HepG2 (cell line): ENCODE data around the gene C16orf89. TPM values are rescaled to one million over a fixed set of nuclear protein-coding genes. Genes with fewer than 3 reads are reported as not detected.

Source experiments
- ATAC-seq: fragments of 200-7000 bp; cut with Tn5 transposase; 3 replicates; pipeline ENCODE4 v1.9.1; 2020; ENCODE audit warnings: mild to moderate bottlenecking, moderate library complexity
- BruUV-seq: library from RNA; stranded (reverse); fragments of 400-500 nt; replicated peaks from 2 replicates; lab custom pipeline; 2021; lab: Mats Ljungman, UMichigan
- CTCF ChIA-PET: fragments of 300-600 bp; formaldehyde crosslinking; extraction: SDS; loops from one replicate; lab custom pipeline; 2021; ENCODE audit warnings: low total read pairs, inconsistent platforms, low intra/inter-chr PET ratio; lab: Yijun Ruan, JAX
- POLR2A ChIA-PET: fragments of 350-600 bp; sonication (Branson Sonifier 250); formaldehyde crosslinking; loops from one replicate; lab custom pipeline; 2020; ENCODE audit warnings: antibody characterized with exemption, inconsistent platforms; lab: Yijun Ruan, JAX
- DNase-seq: peaks from one replicate; pipeline ENCODE4 v3.0.0-alpha.2; 2015; ENCODE audit warnings: low spot score
- FAIRE-seq: peaks from 3 replicates; lab custom pipeline; 2011; peaks lifted over from hg19 to GRCh38; lab: Jason Lieb, UNC
- H2AFZ ChIP-seq: one replicate; pipeline ENCODE4 v1.6.1; 2011; ENCODE audit warnings: low read length, inconsistent platforms
- H3K27ac ChIP-seq: fragments of 300-600 bp; 3 replicates; pipeline ENCODE4 v1.8.0; 2011; ENCODE audit warnings: mixed run types, mild to moderate bottlenecking, mixed read lengths, low read length, inconsistent platforms; ENCODE audit not compliant: insufficient read depth; ENCODE audit errors: extremely low read length
- H3K27me3 ChIP-seq, 2 experiments: fragments of 200-600 bp in 1 of 2; 2 replicates in 1 of 2; 3 replicates in 1 of 2; pipeline versions ENCODE4 v1.6.0 to v1.8.0; 2011; ENCODE audit warnings: low read length in 2 of 2, mild to moderate bottlenecking in 2 of 2, moderate library complexity in 2 of 2, inconsistent platforms in 1 of 2; ENCODE audit not compliant: insufficient read depth in 2 of 2, control insufficient read depth in 1 of 2
- H3K36me3 ChIP-seq, 2 experiments: fragments of 200-600 bp in 1 of 2; replicated peaks in 1 of 2; 2 replicates in 1 of 2; 3 replicates in 1 of 2; pipeline versions ENCODE4 v1.5.1 to v1.8.0; 2011; ENCODE audit warnings: low read length in 2 of 2, inconsistent platforms in 1 of 2; ENCODE audit not compliant: insufficient read depth in 2 of 2, control insufficient read depth in 1 of 2
- H3K4me1 ChIP-seq: 2 replicates; pipeline ENCODE4 v1.5.1; 2012; ENCODE audit warnings: low read length, inconsistent platforms; ENCODE audit not compliant: insufficient read depth
- H3K4me2 ChIP-seq: 2 replicates; pipeline ENCODE4 v1.6.0; 2011; ENCODE audit warnings: low read depth, low read length, inconsistent platforms
- H3K4me3 ChIP-seq, 3 experiments: fragments of 200-600 bp in 1 of 3; sonication (generic), shearing (Covaris generic) in 1 of 3; replicated peaks in 1 of 3; 2 replicates each; pipeline ENCODE4 v1.5.1; 2011 to 2016; ENCODE audit warnings: low read length in 3 of 3, inconsistent platforms in 2 of 3, low read depth in 2 of 3, mild to moderate bottlenecking in 2 of 3, control low read depth in 1 of 3, mixed read lengths in 1 of 3; ENCODE audit not compliant: insufficient read depth in 1 of 3
- H3K79me2 ChIP-seq: one replicate; pipeline ENCODE4 v1.6.1; 2011; ENCODE audit warnings: low read length, inconsistent platforms; ENCODE audit not compliant: insufficient read depth
- H3K9ac ChIP-seq: 2 replicates; pipeline ENCODE4 v1.6.0; 2011; ENCODE audit warnings: mild to moderate bottlenecking, low read depth, low read length, inconsistent platforms; ENCODE audit not compliant: insufficient read depth
- H3K9me3 ChIP-seq: 2 replicates; pipeline ENCODE4 v1.5.1; 2012; ENCODE audit warnings: mild to moderate bottlenecking, low read length
- H4K20me1 ChIP-seq: 2 replicates; pipeline ENCODE4 v1.6.0; 2011; ENCODE audit warnings: inconsistent platforms, mild to moderate bottlenecking, low read length, moderate library complexity; ENCODE audit not compliant: insufficient read depth
- GZF1 ChIP-seq: sonication (generic); formaldehyde crosslinking; IDR thresholded peaks from 2 replicates; pipeline ENCODE4 v1.5.1; 2020; ENCODE audit warnings: mild to moderate bottlenecking, missing genetic modification reagents
- HOXA3 ChIP-seq: sonication (generic); formaldehyde crosslinking; IDR thresholded peaks from 2 replicates; pipeline ENCODE4 v1.5.0; 2020; ENCODE audit warnings: missing genetic modification reagents
- KAT2B ChIP-seq: fragments of 150-350 bp; IDR thresholded peaks from 2 replicates; pipeline ENCODE4 v1.6.1; 2014; ENCODE audit warnings: low read depth, low read length, borderline replicate concordance
- NR2F2 ChIP-seq: IDR thresholded peaks from 2 replicates; pipeline ENCODE4 v1.6.1; 2012; ENCODE audit warnings: low read depth, inconsistent platforms, borderline replicate concordance
- PHF8 ChIP-seq: sonication (generic); formaldehyde crosslinking; IDR thresholded peaks from 2 replicates; pipeline ENCODE4 v1.5.0; 2020; ENCODE audit warnings: missing genetic modification reagents
- SMAD3 ChIP-seq: sonication (generic); formaldehyde crosslinking; IDR thresholded peaks from 2 replicates; pipeline ENCODE4 v1.4.0; 2020; ENCODE audit warnings: missing genetic modification reagents
- SRSF4 ChIP-seq: fragments of 200-400 bp; formaldehyde crosslinking; IDR thresholded peaks from one replicate; pipeline ENCODE4 v1.6.1; 2018; ENCODE audit warnings: mild to moderate bottlenecking, low read depth, low read length, moderate library complexity; ENCODE audit not compliant: poor library complexity, severe bottlenecking
- TEAD3 ChIP-seq: optimal IDR thresholded peaks from 2 replicates; pipeline ENCODE3; 2016; ENCODE audit warnings: borderline replicate concordance
- TRAFD1 ChIP-seq: sonication (generic); formaldehyde crosslinking; IDR thresholded peaks from 2 replicates; pipeline ENCODE4 v1.5.1; 2020; ENCODE audit warnings: missing genetic modification reagents, mild to moderate bottlenecking, borderline replicate concordance
- ZMAT3 ChIP-seq: sonication (generic); formaldehyde crosslinking; conservative IDR thresholded peaks from 2 replicates; pipeline ENCODE4 v1.7.0; 2021; ENCODE audit warnings: missing genetic modification reagents
- ZNF276 ChIP-seq: sonication (generic); formaldehyde crosslinking; IDR thresholded peaks from 2 replicates; pipeline ENCODE4 v1.4.0; 2020; ENCODE audit warnings: mild to moderate bottlenecking, low read depth, missing genetic modification reagents
- ZNF503 ChIP-seq: sonication (generic); formaldehyde crosslinking; IDR thresholded peaks from 2 replicates; pipeline ENCODE4 v1.4.0; 2020; ENCODE audit warnings: missing genetic modification reagents
- ZNF703 ChIP-seq: sonication (generic); formaldehyde crosslinking; IDR thresholded peaks from 2 replicates; pipeline ENCODE4 v1.5.1; 2020; ENCODE audit warnings: missing genetic modification reagents, mild to moderate bottlenecking, moderate library complexity, borderline replicate concordance
- WGBS: methylation state at CpG from one replicate; pipeline ENCODE4 v1.1.6; 2017; ENCODE audit warnings: low lambda C conversion rate; 5-methylcytosine and 5-hydroxymethylcytosine counted together
- in situ Hi-C: cut with HindIII; loops from 2 replicates; pipeline ENCODE4 v1.10.0; 2017; ENCODE audit warnings: low pct_unique_long_range_greater_than_20kb; ENCODE audit not compliant: extremely low pct_ligation_motif_present
- intact Hi-C: fragments of 100-400 bp; cut with micrococcal nuclease; formaldehyde crosslinking; loops from one replicate; pipeline ENCODE4 v1.10.0; 2022; ENCODE audit not compliant: unreplicated experiment
- polyA plus RNA-seq, 8 experiments: library from polyadenylated mRNA; depleted of rRNA in 3 of 8; stranded (reverse) in 7 of 8; unstranded in 1 of 8; fragments of >200 nt; fragmentation: Illumina TruSeq in 4 of 8; extraction: Trizol in 4 of 8; gene quantifications; 2 replicates each; pipeline versions ENCODE4 v1.2.1 to v1.2.3, GENCODE V29; 2011 to 2016; ENCODE audit warnings: low read depth in 4 of 8, missing spikeins in 1 of 8, mixed read lengths in 1 of 8; ENCODE audit not compliant: insufficient read depth in 1 of 8
- total RNA-seq, 5 experiments: library from RNA; depleted of rRNA; stranded (reverse); fragments of >200 nt; fragmentation: Illumina TruSeq; extraction: Trizol; gene quantifications; 2 replicates each; pipeline ENCODE4 v1.2.3, GENCODE V29; 2016; ENCODE audit warnings: low read depth in 1 of 5
- TF ChIP-seq, protein P1 (sequence below): sonication (generic); formaldehyde crosslinking; IDR thresholded peaks from 2 replicates; pipeline ENCODE4 v1.8.0; 2022; ENCODE audit warnings: mild to moderate bottlenecking, missing genetic modification reagents, moderate library complexity

Gene C16orf89
- total and polyA plus RNA-seq, 2 of the 13 experiments (the other 11 are each of a cell fraction or from before 2014, with no cell fraction given) = 1.9 to 3.4 TPM

GRCh38 chr16:5040451-5040850 is 25.3 kb downstream of the C16orf89 start:
- no TSS peak for BruUV-seq
- Histone ChIP-seq H3K9me3 (no peaks in the 10 kb centered on the region), H3K9ac (peak overlapping the region; percentile 27; the same call in 1 of the 2 replicates), H3K36me3 (no peaks in the 10 kb centered on the region), H3K27me3 (peaks cover 0 to 8% of the 10 kb centered on the region in 2 experiments; a peak in 2 of 5 replicates), H4K20me1 (no peaks in the 10 kb centered on the region), H3K27ac (no peak overlapping the region), H2AFZ (no peak overlapping the region), H3K79me2 (no peaks in the 10 kb centered on the region), H3K4me2 (peak overlapping the region; percentile 65), H3K4me3 (no peak overlapping the region), H3K4me1 (peaks cover 74% of the 10 kb centered on the region)
- in situ Hi-C loops (no loop called here), intact Hi-C loops (no loop called here)
- no peak for TF ChIP-seq ZMAT3 (CRISPR knock-in tag)
- no peak for TF ChIP-seq TRAFD1 (CRISPR knock-in tag)
- no peak for TF ChIP-seq PHF8
- TF ChIP-seq, protein P1, sequence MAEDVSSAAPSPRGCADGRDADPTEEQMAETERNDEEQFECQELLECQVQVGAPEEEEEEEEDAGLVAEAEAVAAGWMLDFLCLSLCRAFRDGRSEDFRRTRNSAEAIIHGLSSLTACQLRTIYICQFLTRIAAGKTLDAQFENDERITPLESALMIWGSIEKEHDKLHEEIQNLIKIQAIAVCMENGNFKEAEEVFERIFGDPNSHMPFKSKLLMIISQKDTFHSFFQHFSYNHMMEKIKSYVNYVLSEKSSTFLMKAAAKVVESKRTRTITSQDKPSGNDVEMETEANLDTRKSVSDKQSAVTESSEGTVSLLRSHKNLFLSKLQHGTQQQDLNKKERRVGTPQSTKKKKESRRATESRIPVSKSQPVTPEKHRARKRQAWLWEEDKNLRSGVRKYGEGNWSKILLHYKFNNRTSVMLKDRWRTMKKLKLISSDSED (CRISPR knock-in tag) = no peak
- no peak for TF ChIP-seq KAT2B
- no peak for TF ChIP-seq ZNF703
- peak; percentile 34 for TF ChIP-seq TEAD3
- TF ChIP-seq SMAD3 (CRISPR knock-in tag) = no peak
- no peak for TF ChIP-seq HOXA3 (CRISPR knock-in tag)
- no peak for TF ChIP-seq ZNF276 (CRISPR knock-in tag)
- 0 out of 2 replicates have a peak, but pooled peaks have one; percentile 37 for TF ChIP-seq ZNF503 (CRISPR knock-in tag)
- TF ChIP-seq SRSF4 = no peak
- 0 out of 2 replicates have a peak, but pooled peaks have one; percentile 26 for TF ChIP-seq GZF1
- TF ChIP-seq NR2F2 = no peak
- ChIA-PET POLR2A (no interaction called here), CTCF (no interaction called here)
- DNase-seq = no peak
- FAIRE-seq = no peak
- no peak for ATAC-seq
- WGBS = 18% methylated on average over 7 of the region's 7 CpGs
